Neural cell (in vitro differentiated cells): ENCODE results near the gene SLC12A1. TPM values are rescaled to one million over a fixed set of nuclear protein-coding genes. Genes with fewer than 3 reads are reported as not detected.

ENCODE experiments used
- H2AFZ ChIP-seq: fragments of 200-600, 300-800 bp; sonication (generic), shearing (Covaris generic); 2 replicates; pipeline ENCODE4 v1.6.0; 2014; ENCODE audit warnings: low read depth, mild to moderate bottlenecking, antibody characterized with exemption, low read length, moderate library complexity
- H3F3A ChIP-seq: fragments of 200-600 bp; shearing (Covaris generic); 2 replicates; pipeline ENCODE4 v1.6.1; 2016; ENCODE audit warnings: mild to moderate bottlenecking, moderate library complexity, mixed read lengths, antibody characterized with exemption, low read length; ENCODE audit not compliant: insufficient read depth, poor library complexity, severe bottlenecking
- H3K27ac ChIP-seq: fragments of 200-600, 300-800 bp; sonication (generic), shearing (Covaris generic); 2 replicates; pipeline ENCODE4 v1.5.1; 2014; ENCODE audit warnings: mild to moderate bottlenecking, low read length, moderate library complexity
- H3K27me3 ChIP-seq: fragments of 300-800, 200-600 bp; sonication (generic), shearing (Covaris generic); 2 replicates; pipeline ENCODE4 v1.6.0; 2014; ENCODE audit warnings: mild to moderate bottlenecking, low read depth, low read length, moderate library complexity; ENCODE audit not compliant: insufficient read depth
- H3K36me3 ChIP-seq: fragments of 300-800, 200-600 bp; sonication (generic), shearing (Covaris generic); 2 replicates; pipeline ENCODE4 v1.5.1; 2014; ENCODE audit warnings: mild to moderate bottlenecking, antibody characterized with exemption, low read length, moderate library complexity; ENCODE audit not compliant: insufficient read depth
- H3K4me2 ChIP-seq: fragments of 300-800, 200-600 bp; sonication (generic), shearing (Covaris generic); 2 replicates; pipeline ENCODE4 v1.6.0; 2014; ENCODE audit warnings: mild to moderate bottlenecking, low read length
- H3K4me3 ChIP-seq: fragments of 300-800, 200-600 bp; sonication (generic), shearing (Covaris generic); 2 replicates; pipeline ENCODE4 v1.5.1; 2014; ENCODE audit warnings: mild to moderate bottlenecking, low read length, moderate library complexity
- H3K79me2 ChIP-seq: fragments of 200-600 bp; shearing (Covaris generic); replicated peaks from 2 replicates; pipeline ENCODE4 v1.6.0; 2014; ENCODE audit warnings: mild to moderate bottlenecking, low read length, moderate library complexity; ENCODE audit not compliant: insufficient read depth
- H3K9ac ChIP-seq: fragments of 300-800, 200-600 bp; sonication (generic), shearing (Covaris generic); 2 replicates; pipeline ENCODE4 v1.6.1; 2016; ENCODE audit warnings: mild to moderate bottlenecking, low read length, mixed read lengths
- H3K9me2 ChIP-seq: fragments of 200-600 bp; shearing (Covaris generic); 2 replicates; pipeline ENCODE4 v1.6.1; 2016; ENCODE audit warnings: mild to moderate bottlenecking, low read length, mixed read lengths; ENCODE audit not compliant: insufficient read depth
- H3K9me3 ChIP-seq: fragments of 200-600, 300-800 bp; sonication (generic), shearing (Covaris generic); 2 replicates; pipeline ENCODE4 v1.6.1; 2016; ENCODE audit warnings: mild to moderate bottlenecking, mixed run types, low read length, moderate library complexity, mixed read lengths
- H4K20me1 ChIP-seq: fragments of 200-600 bp; shearing (Covaris generic); 2 replicates; pipeline ENCODE4 v1.6.1; 2016; ENCODE audit warnings: mild to moderate bottlenecking, mixed run types; ENCODE audit not compliant: insufficient read depth
- CTCF ChIP-seq: fragments of 450-650 bp; IDR thresholded peaks from 2 replicates; pipeline ENCODE4 v1.5.1; 2014; ENCODE audit warnings: antibody characterized with exemption, mild to moderate bottlenecking, moderate library complexity; ENCODE audit not compliant: poor library complexity, severe bottlenecking
- EP300 ChIP-seq: fragments of 450-650 bp; conservative IDR thresholded peaks from 2 replicates; pipeline ENCODE4 v1.6.1; 2014; ENCODE audit warnings: antibody characterized with exemption, mild to moderate bottlenecking, moderate library complexity; ENCODE audit not compliant: poor library complexity, severe bottlenecking
- EZH2 ChIP-seq: fragments of 200-600, 300-800 bp; shearing (Covaris generic), sonication (generic); IDR thresholded peaks from 2 replicates; pipeline ENCODE4 v1.6.1; 2014; ENCODE audit warnings: antibody characterized with exemption, low read length, borderline replicate concordance, mild to moderate bottlenecking; ENCODE audit not compliant: insufficient read depth, poor library complexity, severe bottlenecking
- MXI1 ChIP-seq: fragments of 450-650 bp; conservative IDR thresholded peaks from 2 replicates; pipeline ENCODE4 v1.6.1; 2014; ENCODE audit warnings: antibody characterized with exemption, mild to moderate bottlenecking; ENCODE audit not compliant: poor library complexity, severe bottlenecking
- POLR2AphosphoS5 ChIP-seq: IDR thresholded peaks from 2 replicates; pipeline ENCODE4 v1.6.1; 2012
- RAD21 ChIP-seq: fragments of 450-650 bp; conservative IDR thresholded peaks from 2 replicates; pipeline ENCODE4 v1.6.1; 2014; ENCODE audit warnings: antibody characterized with exemption, mild to moderate bottlenecking, moderate library complexity
- REST ChIP-seq: IDR thresholded peaks from 2 replicates; pipeline ENCODE4 v1.6.1; 2012; ENCODE audit warnings: borderline replicate concordance
- SMC3 ChIP-seq: fragments of 450-650 bp; conservative IDR thresholded peaks from 2 replicates; pipeline ENCODE4 v1.6.1; 2014; ENCODE audit warnings: antibody characterized with exemption, mild to moderate bottlenecking, moderate library complexity; ENCODE audit not compliant: poor library complexity
- TAF1 ChIP-seq: IDR thresholded peaks from 2 replicates; pipeline ENCODE4 v1.6.1; 2012; ENCODE audit warnings: low read depth
- polyA plus RNA-seq: library from polyadenylated mRNA; depleted of rRNA; stranded (reverse); fragments of >200 nt; gene quantifications from 2 replicates; pipeline ENCODE4 v1.2.3, GENCODE V29; 2014

SLC12A1 gene
- polyA plus RNA-seq, 1 donor from 2014 or later, result 0.67 TPM

- Histone ChIP-seq H3K36me3 (no peaks in the 10 kb centered on the region), H3K79me2 (no peaks in the 10 kb centered on the region), H2AFZ (no peak overlapping the region), H3K9me3 (no peaks in the 10 kb centered on the region), H4K20me1 (no peaks in the 10 kb centered on the region), H3K4me2 (no peak overlapping the region), H3K27me3 (no peaks in the 10 kb centered on the region), H3F3A (no peaks in the 10 kb centered on the region), H3K27ac (no peak overlapping the region), H3K9ac (no peak overlapping the region), H3K4me3 (no peak overlapping the region), H3K9me2 (no peaks in the 10 kb centered on the region)
- no peak for TF ChIP-seq REST
- no peak for TF ChIP-seq CTCF
- no peak for TF ChIP-seq RAD21
- no peak for TF ChIP-seq EZH2
- TF ChIP-seq EP300, result no peak
- no peak for TF ChIP-seq MXI1
- TF ChIP-seq SMC3, result no peak
- no peak for TF ChIP-seq POLR2AphosphoS5
- TF ChIP-seq TAF1, result no peak
Observed at GRCh38 chr15:48292458-48292857, 86.4 kb downstream of the SLC12A1 start.

GRCh38 chr15:48297668-48298067, 91.6 kb downstream of the SLC12A1 start:
- H3K9me3 ChIP-seq, result no peaks in the 10 kb centered on the region
- no peak overlapping the region for H3K9ac ChIP-seq
- H3K27me3 ChIP-seq, result no peaks in the 10 kb centered on the region
- H3K27ac ChIP-seq, result no peak overlapping the region
- no peaks in the 10 kb centered on the region for H3F3A ChIP-seq
- no peak overlapping the region for H3K4me3 ChIP-seq
- H4K20me1 ChIP-seq, result no peaks in the 10 kb centered on the region
- no peak overlapping the region for H3K4me2 ChIP-seq
- no peaks in the 10 kb centered on the region for H3K9me2 ChIP-seq
- no peak overlapping the region for H2AFZ ChIP-seq
- H3K79me2 ChIP-seq, result no peaks in the 10 kb centered on the region
- TF ChIP-seq RAD21 (no peak), REST (no peak), EZH2 (no peak), MXI1 (no peak), TAF1 (no peak)
- no peaks in the 10 kb centered on the region for H3K36me3 ChIP-seq
